ENCODE data around the gene CAND2.
"Not testable (repeated sequence)": the region's sequence is repeated elsewhere in the genome, so short reads cannot be mapped to it uniquely, and the experiment has no call there.

Gene CAND2

DNA sequence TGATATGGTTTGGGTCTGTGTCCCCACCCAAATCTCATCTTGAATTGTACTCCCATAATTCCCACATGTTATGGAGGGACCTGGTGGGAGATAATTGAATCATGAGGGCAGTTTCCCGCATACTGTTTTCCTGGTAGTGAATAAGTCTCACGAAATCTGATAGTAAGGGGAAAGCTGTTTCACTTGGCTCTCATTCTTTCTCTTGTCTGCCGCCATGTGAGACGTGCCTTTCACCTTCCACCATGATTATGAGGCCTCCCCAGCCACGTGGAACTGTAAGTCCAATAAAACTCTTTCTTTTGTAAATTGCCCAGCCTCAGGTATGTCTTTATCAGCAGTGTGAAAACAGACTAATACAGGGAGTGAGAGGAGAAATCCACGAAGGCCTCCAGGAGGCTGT is 20.5 kb upstream of the CAND2 start:
- not testable (repeated sequence) for H3K4me3 Mint-ChIP-seq

GRCh38 chr3:12777171-12777570 is 19.3 kb upstream of the CAND2 start:
- Mint-ChIP-seq H3K27me3 (peaks cover 41 to 70% of the 10 kb centered on the region in 2 donors), H3K9me3 (no peaks in the 10 kb centered on the region), H3K4me3 (no peak overlapping the region), H3K36me3 (ENCODE audit: insufficient read depth) (no peaks in the 10 kb centered on the region), H3K27ac (no peak overlapping the region), H3K4me1 (ENCODE audit: low read depth in 2 of 2) (no peaks in the 10 kb centered on the region)
- ATAC-seq (replicated peaks) (no peak), DNase-seq (no peak)

More for the DNA sequence above, 20.5 kb upstream of the CAND2 start:
- H3K9me3 Mint-ChIP-seq; DNase-seq; ATAC-seq (replicated peaks); H3K27ac Mint-ChIP-seq; H3K36me3 Mint-ChIP-seq (ENCODE audit: insufficient read depth); H3K4me1 Mint-ChIP-seq (ENCODE audit: low read depth in 2 of 2): not testable (repeated sequence)
- H3K27me3 Mint-ChIP-seq: peaks cover 45 to 62% of the 10 kb centered on the region in 2 donors

DNA sequence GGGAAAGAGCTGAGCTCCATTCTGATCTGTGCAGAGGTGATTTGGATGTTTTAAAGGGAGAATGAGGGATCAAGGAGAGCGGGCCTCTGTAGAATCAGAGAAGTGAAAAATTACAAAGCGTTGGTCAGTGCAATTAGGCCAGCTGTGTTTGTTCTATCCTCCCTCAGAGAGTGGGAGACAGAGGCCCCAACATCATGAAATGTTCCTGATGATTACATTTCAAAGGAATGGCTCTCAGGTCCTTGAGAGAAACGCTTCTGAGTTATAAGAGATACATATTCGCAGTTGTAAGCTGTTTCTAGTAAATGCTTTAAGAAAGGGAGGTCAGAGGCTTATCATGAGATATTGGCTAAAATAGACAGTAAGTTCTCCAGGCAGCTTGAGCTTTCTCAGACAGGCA is 15.7 kb upstream of the CAND2 start:
- Mint-ChIP-seq H3K4me1 (ENCODE audit: low read depth in 2 of 2) (peaks cover 0 to 3% of the 10 kb centered on the region in 2 donors), H3K36me3 (ENCODE audit: insufficient read depth) (no peaks in the 10 kb centered on the region), H3K27me3 (peaks cover 43 to 69% of the 10 kb centered on the region in 2 donors), H3K9me3 (no peaks in the 10 kb centered on the region), H3K4me3 (no peak overlapping the region), H3K27ac (no peak overlapping the region)
- DNase-seq (no peak), ATAC-seq (replicated peaks) (no peak)

DNA sequence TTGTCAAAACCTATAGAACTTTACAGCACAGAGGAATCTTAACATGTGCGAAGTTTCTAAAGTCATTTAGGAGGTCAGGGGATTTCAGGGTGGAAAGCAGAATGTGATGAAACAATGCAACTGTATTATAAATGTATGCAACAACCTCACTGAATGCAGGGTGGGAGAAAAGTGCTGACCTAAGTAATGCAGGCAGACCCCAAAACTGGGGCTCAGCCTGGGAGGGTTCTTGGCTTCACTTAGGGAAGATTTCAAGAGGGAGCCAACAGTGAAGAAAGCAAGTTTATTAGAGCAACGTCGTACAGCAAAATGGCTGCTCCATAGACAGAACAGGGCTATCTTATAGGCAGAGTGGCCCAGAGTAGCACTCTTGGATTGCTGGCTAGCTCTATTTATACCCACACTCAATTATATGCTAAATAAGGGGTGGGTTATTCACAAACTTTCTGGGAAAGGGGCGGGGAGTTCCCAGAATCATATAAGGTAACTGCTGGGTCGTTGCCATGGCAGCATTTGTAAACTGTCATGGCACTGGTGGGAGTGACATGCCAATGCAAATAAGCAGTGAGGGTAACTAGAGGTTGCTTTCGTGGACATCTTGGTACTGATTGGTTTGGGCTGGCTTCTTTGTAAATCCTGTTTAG is 14.2 kb upstream of the CAND2 start:
- Mint-ChIP-seq H3K27ac (no peak overlapping the region), H3K36me3 (ENCODE audit: insufficient read depth) (no peaks in the 10 kb centered on the region), H3K9me3 (no peaks in the 10 kb centered on the region), H3K4me3 (no peak overlapping the region), H3K4me1 (ENCODE audit: low read depth in 2 of 2) (peaks cover 0 to 3% of the 10 kb centered on the region in 2 donors), H3K27me3 (peaks cover 42 to 60% of the 10 kb centered on the region in 2 donors)
- ATAC-seq (replicated peaks) (no peak), DNase-seq (no peak)

GRCh38 chr3:12785096-12785495 is 11.4 kb upstream of the CAND2 start:
- Mint-ChIP-seq H3K36me3 (ENCODE audit: insufficient read depth) (no peaks in the 10 kb centered on the region), H3K4me3 (no peak overlapping the region), H3K4me1 (ENCODE audit: low read depth in 2 of 2) (peaks cover 0 to 3% of the 10 kb centered on the region in 2 donors), H3K27ac (no peak overlapping the region), H3K27me3 (peaks cover 41 to 59% of the 10 kb centered on the region in 2 donors), H3K9me3 (no peaks in the 10 kb centered on the region)
- DNase-seq: no peak
- ATAC-seq (replicated peaks): no peak

DNA sequence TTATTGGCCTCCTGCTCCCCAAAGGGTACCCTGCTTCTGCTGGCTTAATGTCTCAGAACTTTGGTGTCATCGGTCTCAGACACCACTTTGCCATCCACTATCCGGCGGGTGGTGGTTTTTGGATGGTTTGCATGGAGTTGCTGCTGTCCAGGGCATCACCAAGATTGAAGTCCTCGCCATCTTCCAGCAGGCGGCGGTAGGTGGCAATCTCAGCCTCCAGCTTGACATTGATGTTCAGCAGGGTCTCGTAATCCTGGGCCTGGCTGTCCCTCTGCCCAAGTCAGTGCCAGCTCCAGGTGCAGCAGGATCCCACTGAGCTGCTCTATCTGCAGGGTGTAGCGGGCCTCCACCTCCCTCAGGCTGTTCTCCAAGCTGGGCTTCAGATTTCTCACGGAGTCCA is 9.1 kb upstream of the CAND2 start:
- not testable (repeated sequence) for H3K36me3 Mint-ChIP-seq (ENCODE audit: insufficient read depth); H3K27ac Mint-ChIP-seq; ATAC-seq (replicated peaks); H3K9me3 Mint-ChIP-seq; H3K4me1 Mint-ChIP-seq (ENCODE audit: low read depth in 2 of 2); H3K4me3 Mint-ChIP-seq
- H3K27me3 Mint-ChIP-seq: peaks cover 30 to 37% of the 10 kb centered on the region in 2 donors
- DNase-seq: peak in 1 of 3 experiments; percentile 13

DNA sequence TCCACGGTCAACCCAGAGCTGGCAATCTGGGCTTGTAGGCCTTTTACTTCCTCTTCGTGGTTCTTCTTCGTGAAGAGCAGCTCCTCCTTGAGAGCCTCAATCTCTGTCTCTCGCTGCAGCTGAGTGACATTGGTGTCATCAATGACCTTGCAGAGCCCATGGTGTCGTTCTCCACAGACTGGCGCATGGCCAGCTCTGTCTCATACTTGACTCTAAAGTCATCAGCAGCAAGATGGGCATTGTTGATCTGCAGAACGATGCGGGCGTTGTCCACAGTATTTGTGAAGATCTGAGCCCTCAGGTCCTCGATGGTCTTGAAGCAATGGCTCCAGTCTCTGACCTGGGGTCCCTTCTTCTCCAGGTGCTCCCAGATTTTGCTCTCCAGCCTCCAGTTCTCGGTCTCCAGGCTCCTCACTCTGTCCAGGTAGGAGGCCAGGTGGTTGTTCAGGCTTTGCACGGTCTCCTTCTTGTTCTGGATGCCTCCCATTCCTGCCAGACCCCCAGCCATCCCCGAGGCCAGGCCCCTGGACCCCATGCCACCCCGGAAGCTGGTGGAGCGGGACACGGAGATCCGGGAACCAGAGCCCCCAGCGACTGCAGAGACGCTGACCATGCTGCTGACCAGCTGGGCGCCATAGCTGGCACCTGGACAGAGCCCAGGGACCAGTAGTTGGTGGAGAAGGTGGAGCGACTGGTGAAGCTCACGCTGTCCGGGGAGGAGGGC is 8.4 kb upstream of the CAND2 start:
- not testable (repeated sequence) for H3K36me3 Mint-ChIP-seq (ENCODE audit: insufficient read depth); H3K4me1 Mint-ChIP-seq (ENCODE audit: low read depth in 2 of 2); H3K9me3 Mint-ChIP-seq; H3K4me3 Mint-ChIP-seq; DNase-seq; ATAC-seq (replicated peaks); H3K27ac Mint-ChIP-seq
- H3K27me3 Mint-ChIP-seq: peaks cover 26 to 29% of the 10 kb centered on the region in 2 donors

GRCh38 chr3:12791430-12791829 is 5.0 kb upstream of the CAND2 start:
- Mint-ChIP-seq H3K4me3 (no peak overlapping the region), H3K4me1 (ENCODE audit: low read depth in 2 of 2) (peaks cover 0 to 5% of the 10 kb centered on the region in 2 donors), H3K27ac (no peak overlapping the region), H3K36me3 (ENCODE audit: insufficient read depth) (peaks cover 3% of the 10 kb centered on the region), H3K27me3 (peaks cover 27 to 34% of the 10 kb centered on the region in 2 donors), H3K9me3 (no peaks in the 10 kb centered on the region)
- DNase-seq (no peak), ATAC-seq (replicated peaks) (no peak)

DNA sequence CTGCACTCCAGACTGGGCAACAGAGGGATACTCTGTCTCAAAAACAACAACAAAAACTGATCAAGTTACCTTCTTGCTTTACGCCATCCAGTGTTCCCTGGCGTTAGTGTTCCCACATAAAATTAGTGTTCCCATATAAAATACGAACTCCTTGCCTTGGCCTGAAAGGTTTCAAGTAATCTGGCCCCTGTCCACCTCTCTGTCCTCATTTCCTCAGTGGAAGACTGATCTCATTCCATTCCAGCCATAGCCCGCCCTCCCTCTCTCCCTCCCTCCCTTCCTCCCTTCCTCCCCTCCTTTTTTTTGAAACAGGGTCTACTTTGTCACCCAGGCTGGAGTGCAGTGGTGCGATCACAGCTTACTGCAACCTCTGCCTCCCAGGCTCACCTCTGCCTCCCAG is 2.8 kb upstream of the CAND2 start:
- ATAC-seq (replicated peaks): no peak
- Mint-ChIP-seq H3K27me3 (peaks cover 29 to 37% of the 10 kb centered on the region in 2 donors), H3K9me3 (no peaks in the 10 kb centered on the region), H3K4me3 (no peak overlapping the region), H3K36me3 (ENCODE audit: insufficient read depth) (peaks cover 3% of the 10 kb centered on the region), H3K27ac (no peak overlapping the region), H3K4me1 (ENCODE audit: low read depth in 2 of 2) (peaks cover 6 to 10% of the 10 kb centered on the region in 2 donors)
- DNase-seq: no peak

DNA sequence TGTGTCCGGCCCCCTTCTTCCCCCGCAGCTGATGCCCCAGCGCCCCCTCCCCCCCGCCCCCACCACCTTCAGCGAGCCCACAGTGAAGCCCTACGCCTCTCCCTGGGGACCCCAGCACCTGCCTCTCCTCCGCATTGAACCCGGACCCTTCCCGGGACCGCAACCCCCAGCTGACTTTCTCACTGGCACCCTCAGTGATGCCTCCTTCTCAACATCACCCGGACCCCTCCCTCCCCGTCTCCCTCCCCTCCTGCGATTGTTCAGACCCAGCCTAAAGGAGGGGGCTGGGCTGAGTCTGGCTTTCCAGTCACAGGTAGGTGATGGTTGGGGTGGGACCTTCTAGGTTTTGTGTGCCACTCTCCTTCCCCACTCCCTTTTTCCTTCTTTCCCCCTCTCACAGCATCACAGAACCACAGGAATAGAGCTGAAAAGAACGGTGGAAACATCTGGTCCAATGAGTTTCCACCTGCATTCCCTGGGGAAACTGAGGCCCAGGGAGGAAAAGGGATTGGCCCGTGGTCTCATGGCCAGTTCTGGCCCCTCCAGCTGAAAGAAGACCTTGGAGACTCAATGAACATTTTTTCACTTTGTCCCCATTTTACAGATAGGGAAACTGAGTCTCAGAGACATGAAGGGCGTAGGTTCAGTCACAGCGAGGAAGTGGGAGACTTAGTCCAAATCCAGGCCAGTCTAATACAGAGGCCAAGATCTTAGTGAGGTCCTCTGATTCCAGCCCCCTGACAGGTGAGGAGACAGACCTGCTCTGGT is 828 bp downstream of the CAND2 start:
- peaks cover 26 to 29% of the 10 kb centered on the region in 2 donors for H3K27me3 Mint-ChIP-seq
- H3K36me3 Mint-ChIP-seq (ENCODE audit: insufficient read depth): peaks cover 3% of the 10 kb centered on the region
- DNase-seq (no peak), ATAC-seq (replicated peaks) (no peak)
- peaks cover 6 to 10% of the 10 kb centered on the region in 2 donors for H3K4me1 Mint-ChIP-seq (ENCODE audit: low read depth in 2 of 2)
- H3K9me3 Mint-ChIP-seq: no peaks in the 10 kb centered on the region
- peak overlapping the region; percentile 82 to 85 for H3K4me3 Mint-ChIP-seq
- peak overlapping the region in 1 of 2 donors; percentile 63 for H3K27ac Mint-ChIP-seq

GRCh38 chr3:12797892-12798558 is 1.5 kb downstream of the CAND2 start:
- Mint-ChIP-seq H3K36me3 (ENCODE audit: insufficient read depth) (peaks cover 3% of the 10 kb centered on the region), H3K4me3 (peak overlapping the region; percentile 2 to 85), H3K27me3 (peaks cover 22 to 29% of the 10 kb centered on the region in 2 donors), H3K9me3 (no peaks in the 10 kb centered on the region), H3K4me1 (ENCODE audit: low read depth in 2 of 2) (peaks cover 6 to 10% of the 10 kb centered on the region in 2 donors), H3K27ac (peak overlapping the region in 1 of 2 donors; percentile 63)
- DNase-seq (no peak), ATAC-seq (replicated peaks) (no peak)

DNA sequence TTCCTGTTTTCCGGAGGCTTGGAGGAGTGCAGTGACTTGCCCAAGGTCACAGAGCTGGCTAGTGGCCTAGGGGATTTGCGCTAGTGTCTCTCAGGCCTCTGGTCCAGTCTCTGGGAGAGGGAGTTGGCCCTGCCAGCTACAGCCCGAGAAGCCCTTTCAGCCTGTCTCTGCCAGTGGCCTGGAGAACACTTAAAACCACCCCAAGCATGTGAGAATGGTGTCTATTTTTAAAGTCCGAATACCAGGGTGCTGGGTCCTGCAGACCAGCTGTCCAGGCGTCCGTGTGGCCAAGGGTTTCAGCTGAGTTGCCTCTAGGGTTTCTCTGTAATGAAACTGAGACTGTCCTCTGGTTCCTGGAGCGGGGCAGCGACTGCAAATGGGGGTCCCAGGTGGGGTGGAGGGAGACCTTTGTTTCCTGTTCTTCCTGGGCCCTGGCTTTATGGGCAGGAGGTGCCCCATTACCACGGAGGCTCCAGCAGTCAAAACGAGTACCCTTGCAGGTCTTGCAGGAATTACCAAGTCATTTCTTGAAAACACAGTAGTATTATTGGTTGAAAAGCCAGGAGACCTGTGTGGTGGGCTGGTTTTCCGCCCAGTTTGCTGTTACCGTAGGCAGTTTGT is 2.2 kb downstream of the CAND2 start:
- H3K4me3 Mint-ChIP-seq: peak overlapping the region in 1 of 2 donors; percentile 85
- ATAC-seq (replicated peaks) (no peak), DNase-seq (no peak)
- peaks cover 29% of the 10 kb centered on the region in 2 donors for H3K27me3 Mint-ChIP-seq
- no peak overlapping the region for H3K27ac Mint-ChIP-seq
- H3K4me1 Mint-ChIP-seq (ENCODE audit: low read depth in 2 of 2): peaks cover 6 to 10% of the 10 kb centered on the region in 2 donors
- no peaks in the 10 kb centered on the region for H3K9me3 Mint-ChIP-seq
- peaks cover 6% of the 10 kb centered on the region for H3K36me3 Mint-ChIP-seq (ENCODE audit: insufficient read depth)

All from effector memory CD8-positive, alpha-beta T cell (primary cell).